ENCODE results near the gene DALRD3. TPM values are rescaled to one million over a fixed set of nuclear protein-coding genes. Genes with fewer than 3 reads are reported as not detected.

DALRD3 gene
- total RNA-seq, 1 donor from 2014 or later: 32.9 TPM

DNA sequence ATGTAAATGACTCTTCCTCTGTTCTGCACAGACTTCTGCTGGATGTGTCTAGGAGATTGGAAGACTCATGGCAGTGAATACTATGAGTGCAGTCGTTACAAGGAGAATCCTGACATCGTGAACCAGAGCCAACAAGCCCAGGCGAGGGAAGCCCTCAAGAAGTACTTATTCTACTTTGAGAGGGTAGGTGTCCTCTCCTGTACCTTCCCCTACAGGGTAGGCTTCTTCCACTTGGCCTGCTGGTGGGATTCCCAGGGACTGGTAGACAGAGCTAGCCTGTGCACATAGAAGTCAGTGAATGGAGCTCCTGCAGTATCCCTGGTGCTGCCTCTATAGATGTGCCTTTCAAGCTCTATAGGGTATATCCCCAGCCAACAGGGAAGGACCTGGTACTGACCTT lies 38.9 kb downstream of the DALRD3 start:
- no peaks in the 10 kb centered on the region for H3K4me1 ChIP-seq
- no peak overlapping the region for H3K4me2 ChIP-seq
- H3K4me3 Mint-ChIP-seq: no peak overlapping the region
- H3K9me3 Mint-ChIP-seq: no peaks in the 10 kb centered on the region
- peaks cover 6% of the 10 kb centered on the region for H3K27me3 Mint-ChIP-seq (ENCODE audit: insufficient read depth, low read depth)
- H3K79me2 ChIP-seq (ENCODE audit: low read depth): no peaks in the 10 kb centered on the region
- no peaks in the 10 kb centered on the region for H3K27me3 ChIP-seq
- no peak for DNase-seq (ENCODE audit: low spot score)
- H4K20me1 ChIP-seq (ENCODE audit: low read depth): peaks cover 3% of the 10 kb centered on the region
- H3F3A ChIP-seq (ENCODE audit: low read depth): no peaks in the 10 kb centered on the region
- no peak overlapping the region for H3K9ac ChIP-seq
- H2AFZ ChIP-seq (replicated peaks): no peak overlapping the region
- H3K4me1 Mint-ChIP-seq: no peaks in the 10 kb centered on the region
- H3K27ac ChIP-seq: no peak overlapping the region
- H3K27ac Mint-ChIP-seq: no peak overlapping the region
- peaks cover 21% of the 10 kb centered on the region for H3K36me3 Mint-ChIP-seq
- H3K4me3 ChIP-seq: no peak overlapping the region
- H3K9me3 ChIP-seq (ENCODE audit: low read depth): no peaks in the 10 kb centered on the region
- H3K36me3 ChIP-seq: no peaks in the 10 kb centered on the region
- TF ChIP-seq EZH2phosphoT487 (IDR thresholded peaks at IDR 0.05): no peak
- no peak for TF ChIP-seq EZH2 (IDR thresholded peaks at IDR 0.05)
- TF ChIP-seq, protein P1, sequence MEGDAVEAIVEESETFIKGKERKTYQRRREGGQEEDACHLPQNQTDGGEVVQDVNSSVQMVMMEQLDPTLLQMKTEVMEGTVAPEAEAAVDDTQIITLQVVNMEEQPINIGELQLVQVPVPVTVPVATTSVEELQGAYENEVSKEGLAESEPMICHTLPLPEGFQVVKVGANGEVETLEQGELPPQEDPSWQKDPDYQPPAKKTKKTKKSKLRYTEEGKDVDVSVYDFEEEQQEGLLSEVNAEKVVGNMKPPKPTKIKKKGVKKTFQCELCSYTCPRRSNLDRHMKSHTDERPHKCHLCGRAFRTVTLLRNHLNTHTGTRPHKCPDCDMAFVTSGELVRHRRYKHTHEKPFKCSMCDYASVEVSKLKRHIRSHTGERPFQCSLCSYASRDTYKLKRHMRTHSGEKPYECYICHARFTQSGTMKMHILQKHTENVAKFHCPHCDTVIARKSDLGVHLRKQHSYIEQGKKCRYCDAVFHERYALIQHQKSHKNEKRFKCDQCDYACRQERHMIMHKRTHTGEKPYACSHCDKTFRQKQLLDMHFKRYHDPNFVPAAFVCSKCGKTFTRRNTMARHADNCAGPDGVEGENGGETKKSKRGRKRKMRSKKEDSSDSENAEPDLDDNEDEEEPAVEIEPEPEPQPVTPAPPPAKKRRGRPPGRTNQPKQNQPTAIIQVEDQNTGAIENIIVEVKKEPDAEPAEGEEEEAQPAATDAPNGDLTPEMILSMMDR (IDR thresholded peaks at IDR 0.05): no peak

DNA sequence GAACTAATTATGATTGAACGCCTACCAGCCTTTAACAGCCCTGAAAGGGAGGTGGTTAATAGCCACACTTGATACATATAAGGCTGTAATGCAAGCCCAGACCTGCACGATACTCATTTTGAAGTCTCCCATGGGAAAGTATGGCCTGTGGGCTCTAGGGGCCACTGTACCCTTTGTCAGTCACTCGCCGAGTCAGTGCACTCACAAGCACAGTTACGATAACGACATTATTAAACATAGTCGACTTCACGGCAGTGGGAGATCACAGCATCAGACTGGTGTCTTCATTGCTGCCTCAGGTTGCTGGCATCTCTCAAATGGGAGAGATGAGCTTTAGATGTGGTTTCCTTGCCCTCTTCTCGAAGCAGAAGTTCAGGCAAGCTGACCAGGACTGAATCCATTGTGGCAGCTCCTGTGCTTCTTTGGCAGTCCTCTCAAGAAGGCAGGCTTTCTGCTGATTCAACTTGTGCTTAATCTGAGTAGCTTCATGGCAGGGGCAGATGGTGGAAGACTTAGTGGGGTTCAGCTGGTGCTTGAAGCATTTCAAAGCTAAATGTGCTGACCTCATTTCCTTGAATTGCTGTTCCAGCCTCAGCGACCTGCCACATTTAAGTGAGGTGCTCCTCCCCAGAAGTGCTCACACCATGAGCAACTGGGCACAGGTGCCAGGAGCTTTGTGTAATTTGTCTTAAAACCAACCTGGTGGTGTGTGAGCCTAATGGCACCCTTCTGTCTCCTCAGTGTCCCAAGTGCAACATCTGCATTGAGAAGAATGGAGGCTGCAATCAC lies 44.1 kb downstream of the DALRD3 start:
- Mint-ChIP-seq H3K27me3 (ENCODE audit: insufficient read depth, low read depth) (peaks cover 2% of the 10 kb centered on the region), H3K27ac (no peak overlapping the region), H3K4me3 (no peak overlapping the region), H3K9me3 (no peaks in the 10 kb centered on the region), H3K36me3 (peaks cover 33% of the 10 kb centered on the region), H3K4me1 (no peaks in the 10 kb centered on the region)
- Histone ChIP-seq H3K4me3 (no peak overlapping the region), H3K79me2 (ENCODE audit: low read depth) (no peaks in the 10 kb centered on the region), H3K9me3 (ENCODE audit: low read depth) (no peaks in the 10 kb centered on the region), H3K27me3 (no peaks in the 10 kb centered on the region), H3K4me2 (no peak overlapping the region), H3K36me3 (no peaks in the 10 kb centered on the region), H3K27ac (no peak overlapping the region), H4K20me1 (ENCODE audit: low read depth) (no peaks in the 10 kb centered on the region), H3K9ac (no peak overlapping the region), H3K4me1 (no peaks in the 10 kb centered on the region), H2AFZ (replicated peaks) (no peak overlapping the region), H3F3A (ENCODE audit: low read depth) (no peaks in the 10 kb centered on the region)
- DNase-seq (ENCODE audit: low spot score): no peak
- TF ChIP-seq EZH2 (IDR thresholded peaks at IDR 0.05) (no peak), EZH2phosphoT487 (IDR thresholded peaks at IDR 0.05) (no peak)
- TF ChIP-seq, protein P1 (IDR thresholded peaks at IDR 0.05): no peak

DNA sequence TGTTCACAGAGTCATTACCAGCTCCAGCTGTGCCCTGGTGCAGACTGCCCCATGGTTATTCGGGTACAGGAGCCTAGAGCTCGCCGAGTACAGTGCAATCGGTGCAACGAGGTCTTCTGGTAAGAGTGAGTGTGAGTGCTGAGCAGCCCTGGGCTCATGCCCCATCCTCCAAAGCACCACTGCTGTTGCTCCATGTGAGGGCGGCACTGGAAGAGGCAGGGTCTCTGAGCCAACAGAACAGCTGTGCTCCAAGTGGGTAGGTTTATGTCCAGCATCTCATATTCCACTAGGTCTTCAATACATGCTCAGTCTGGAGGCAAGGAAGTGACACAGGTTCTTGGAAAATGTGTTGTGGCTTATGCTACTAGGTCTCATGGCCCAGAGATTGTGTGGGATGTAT lies 47.8 kb downstream of the DALRD3 start:
- no peaks in the 10 kb centered on the region for H3K9me3 ChIP-seq (ENCODE audit: low read depth)
- peaks cover 35% of the 10 kb centered on the region for H3K36me3 Mint-ChIP-seq
- no peaks in the 10 kb centered on the region for H4K20me1 ChIP-seq (ENCODE audit: low read depth)
- H3K27me3 ChIP-seq: no peaks in the 10 kb centered on the region
- TF ChIP-seq EZH2phosphoT487 (IDR thresholded peaks at IDR 0.05): no peak
- TF ChIP-seq, protein P1 (IDR thresholded peaks at IDR 0.05): no peak
- no peak for TF ChIP-seq EZH2 (IDR thresholded peaks at IDR 0.05)
- H3K27me3 Mint-ChIP-seq (ENCODE audit: insufficient read depth, low read depth): no peaks in the 10 kb centered on the region
- no peak overlapping the region for H3K27ac ChIP-seq
- H3K4me3 Mint-ChIP-seq: no peak overlapping the region
- H3K79me2 ChIP-seq (ENCODE audit: low read depth): no peaks in the 10 kb centered on the region
- no peak for DNase-seq (ENCODE audit: low spot score)
- no peaks in the 10 kb centered on the region for H3K36me3 ChIP-seq
- H3K9ac ChIP-seq: no peak overlapping the region
- no peaks in the 10 kb centered on the region for H3F3A ChIP-seq (ENCODE audit: low read depth)
- no peak overlapping the region for H3K4me2 ChIP-seq
- no peak overlapping the region for H2AFZ ChIP-seq (replicated peaks)
- no peaks in the 10 kb centered on the region for H3K4me1 Mint-ChIP-seq
- H3K4me3 ChIP-seq: no peak overlapping the region
- no peak overlapping the region for H3K27ac Mint-ChIP-seq
- H3K4me1 ChIP-seq: no peaks in the 10 kb centered on the region
- no peaks in the 10 kb centered on the region for H3K9me3 Mint-ChIP-seq
